ENCODE data around the gene LRRC42.

DNA sequence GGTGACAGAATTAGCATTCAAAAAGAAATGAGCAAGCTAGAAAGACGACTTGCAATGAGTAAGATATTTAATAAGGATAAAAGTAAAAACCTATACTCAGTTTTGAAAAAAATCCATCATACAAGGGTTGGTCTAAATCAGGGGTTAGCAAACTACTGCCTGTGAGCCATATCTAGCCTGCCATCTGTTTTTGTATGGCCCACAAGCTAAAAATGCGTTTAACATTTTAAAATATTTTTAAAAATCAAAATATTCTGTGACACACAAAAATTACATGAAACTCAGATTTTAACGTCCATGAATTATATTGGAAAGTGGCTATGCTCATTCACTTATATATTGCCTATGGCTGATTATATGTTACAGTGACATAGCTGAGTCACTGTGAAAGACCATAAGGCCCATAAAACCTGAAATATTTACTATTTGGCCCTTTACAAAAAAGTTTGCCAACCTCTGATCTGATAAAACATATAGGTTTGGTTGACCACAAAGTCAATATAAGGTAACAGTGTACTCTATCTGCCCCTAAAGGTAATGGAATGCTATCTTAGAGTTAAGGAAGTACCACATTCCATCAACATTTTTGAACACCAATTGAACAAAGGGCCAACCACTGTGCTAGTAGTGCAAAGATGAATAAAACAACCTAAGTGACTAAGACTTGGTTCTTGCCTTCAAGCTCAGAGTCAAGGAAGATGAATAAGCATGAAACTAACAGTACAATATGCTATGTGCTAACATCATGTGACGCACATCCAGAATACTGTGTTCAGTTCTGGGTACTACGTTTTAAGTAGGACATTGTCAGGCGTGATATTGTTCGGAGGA, 3.8 kb upstream of the LRRC42 start:
- TF ChIP-seq E2F1 (CRISPR knock-in tag; IDR thresholded peaks at IDR 0.05): no peak
- TF ChIP-seq CTCF (IDR thresholded peaks at IDR 0.05): no peak
- TF ChIP-seq, protein P1, sequence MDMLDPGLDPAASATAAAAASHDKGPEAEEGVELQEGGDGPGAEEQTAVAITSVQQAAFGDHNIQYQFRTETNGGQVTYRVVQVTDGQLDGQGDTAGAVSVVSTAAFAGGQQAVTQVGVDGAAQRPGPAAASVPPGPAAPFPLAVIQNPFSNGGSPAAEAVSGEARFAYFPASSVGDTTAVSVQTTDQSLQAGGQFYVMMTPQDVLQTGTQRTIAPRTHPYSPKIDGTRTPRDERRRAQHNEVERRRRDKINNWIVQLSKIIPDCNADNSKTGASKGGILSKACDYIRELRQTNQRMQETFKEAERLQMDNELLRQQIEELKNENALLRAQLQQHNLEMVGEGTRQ (CRISPR knock-in tag; IDR thresholded peaks at IDR 0.05): no peak
- TF ChIP-seq NR2C2 (CRISPR knock-in tag; IDR thresholded peaks at IDR 0.05): no peak
- TF ChIP-seq CBFB (CRISPR knock-in tag; IDR thresholded peaks at IDR 0.05; ENCODE audit: low read depth): no peak
- no peak for TF ChIP-seq SMAD3 (CRISPR knock-in tag; IDR thresholded peaks at IDR 0.05; ENCODE audit: borderline replicate concordance)
- TF ChIP-seq KAT7 (CRISPR knock-in tag; IDR thresholded peaks at IDR 0.05; ENCODE audit: borderline replicate concordance): no peak
